HL-60 (cell line): ENCODE measurements around the gene IL1RAPL1.

ENCODE experiments used
- DNase-seq, 2 experiments: peaks; one replicate each; pipeline ENCODE4 v3.0.0-alpha.2; 2010 to 2020; ENCODE audit warnings: low read depth in 1 of 2, low spot score in 1 of 2
- H3K27ac ChIP-seq: fragments of 250-450 bp; sonication (Bioruptor Pico); replicated peaks from 2 replicates; pipeline ENCODE4 v1.5.1; 2020; ENCODE audit warnings: mild to moderate bottlenecking, moderate library complexity
- H3K27me3 ChIP-seq: fragments of 250-450 bp; sonication (Bioruptor Pico); 2 replicates; pipeline ENCODE4 v1.5.1; 2021; ENCODE audit warnings: mild to moderate bottlenecking, moderate library complexity; ENCODE audit not compliant: insufficient read depth, poor library complexity, severe bottlenecking
- H3K4me3 ChIP-seq: replicated peaks from 2 replicates; pipeline ENCODE4 v1.5.1; 2011; ENCODE audit warnings: mild to moderate bottlenecking, control low read depth, low read length; ENCODE audit not compliant: insufficient read depth
- GABPA ChIP-seq: IDR thresholded peaks from 2 replicates; pipeline ENCODE4 v1.6.1; 2012; ENCODE audit warnings: low read depth
- POLR2AphosphoS5 ChIP-seq: IDR thresholded peaks from 2 replicates; pipeline ENCODE4 v1.6.1; 2012; ENCODE audit warnings: low read depth
- SPI1 ChIP-seq: IDR thresholded peaks from 2 replicates; pipeline ENCODE4 v1.6.1; 2012; ENCODE audit warnings: low read depth, mild to moderate bottlenecking, borderline replicate concordance
- TF ChIP-seq, protein P1 (sequence below): IDR thresholded peaks from one replicate; pipeline ENCODE4 v1.5.1; 2011; ENCODE audit warnings: low read length, control low read depth, inconsistent platforms; ENCODE audit not compliant: insufficient read depth
- TF ChIP-seq, protein P2 (sequence below): IDR thresholded peaks from 2 replicates; pipeline ENCODE4 v1.6.1; 2012; ENCODE audit warnings: low read depth; ENCODE audit not compliant: insufficient replicate concordance

Gene IL1RAPL1

DNA sequence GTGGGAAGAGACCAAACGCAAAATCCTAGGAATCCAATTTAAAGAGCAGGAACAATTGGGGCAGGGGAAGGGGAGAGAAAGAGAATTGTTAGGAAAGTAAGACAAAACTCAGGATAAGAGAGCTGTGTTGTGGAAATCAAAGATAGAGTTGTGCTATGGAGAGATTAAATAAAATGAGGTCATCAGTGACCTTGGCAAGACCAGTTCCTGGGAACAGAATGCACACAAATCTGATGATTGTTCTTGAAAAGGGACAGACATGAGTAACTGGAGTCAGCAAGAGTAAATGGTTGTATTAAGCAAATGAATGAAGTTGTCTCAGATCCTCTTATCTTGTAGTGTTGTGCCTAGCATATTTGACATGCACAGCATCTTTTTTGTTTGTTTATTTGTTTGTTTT is 267.4 kb downstream of the IL1RAPL1 start:
- DNase-seq = no peak
- Histone ChIP-seq H3K4me3 (no peak overlapping the region), H3K27me3 (no peaks in the 10 kb centered on the region), H3K27ac (no peak overlapping the region)
- TF ChIP-seq SPI1 = no peak
- no peak for TF ChIP-seq POLR2AphosphoS5
- TF ChIP-seq GABPA = no peak
- TF ChIP-seq, protein P1, sequence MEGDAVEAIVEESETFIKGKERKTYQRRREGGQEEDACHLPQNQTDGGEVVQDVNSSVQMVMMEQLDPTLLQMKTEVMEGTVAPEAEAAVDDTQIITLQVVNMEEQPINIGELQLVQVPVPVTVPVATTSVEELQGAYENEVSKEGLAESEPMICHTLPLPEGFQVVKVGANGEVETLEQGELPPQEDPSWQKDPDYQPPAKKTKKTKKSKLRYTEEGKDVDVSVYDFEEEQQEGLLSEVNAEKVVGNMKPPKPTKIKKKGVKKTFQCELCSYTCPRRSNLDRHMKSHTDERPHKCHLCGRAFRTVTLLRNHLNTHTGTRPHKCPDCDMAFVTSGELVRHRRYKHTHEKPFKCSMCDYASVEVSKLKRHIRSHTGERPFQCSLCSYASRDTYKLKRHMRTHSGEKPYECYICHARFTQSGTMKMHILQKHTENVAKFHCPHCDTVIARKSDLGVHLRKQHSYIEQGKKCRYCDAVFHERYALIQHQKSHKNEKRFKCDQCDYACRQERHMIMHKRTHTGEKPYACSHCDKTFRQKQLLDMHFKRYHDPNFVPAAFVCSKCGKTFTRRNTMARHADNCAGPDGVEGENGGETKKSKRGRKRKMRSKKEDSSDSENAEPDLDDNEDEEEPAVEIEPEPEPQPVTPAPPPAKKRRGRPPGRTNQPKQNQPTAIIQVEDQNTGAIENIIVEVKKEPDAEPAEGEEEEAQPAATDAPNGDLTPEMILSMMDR = no peak

DNA sequence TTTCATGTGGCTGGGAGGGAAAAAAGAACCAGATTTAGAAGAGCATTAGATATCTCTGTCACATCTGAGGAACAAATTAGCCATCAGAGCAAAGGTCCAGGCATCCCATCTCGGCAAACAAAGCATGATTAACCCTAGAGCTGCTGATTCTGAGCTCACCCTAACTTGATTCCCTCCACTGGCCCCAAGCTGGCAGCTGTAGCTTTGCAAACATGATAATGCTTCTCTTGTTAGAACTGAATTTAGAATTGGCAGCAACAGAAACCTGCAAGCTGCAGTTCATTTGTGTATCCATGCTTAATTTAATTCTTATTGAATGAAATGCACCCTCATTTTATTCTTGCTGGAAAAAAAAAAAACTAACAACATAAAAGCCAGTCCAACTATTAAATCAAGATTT is 289.2 kb downstream of the IL1RAPL1 start:
- no peaks in the 10 kb centered on the region for H3K27me3 ChIP-seq
- DNase-seq = no peak
- TF ChIP-seq GABPA (no peak), SPI1 (no peak), POLR2AphosphoS5 (no peak)
- TF ChIP-seq, protein P2, sequence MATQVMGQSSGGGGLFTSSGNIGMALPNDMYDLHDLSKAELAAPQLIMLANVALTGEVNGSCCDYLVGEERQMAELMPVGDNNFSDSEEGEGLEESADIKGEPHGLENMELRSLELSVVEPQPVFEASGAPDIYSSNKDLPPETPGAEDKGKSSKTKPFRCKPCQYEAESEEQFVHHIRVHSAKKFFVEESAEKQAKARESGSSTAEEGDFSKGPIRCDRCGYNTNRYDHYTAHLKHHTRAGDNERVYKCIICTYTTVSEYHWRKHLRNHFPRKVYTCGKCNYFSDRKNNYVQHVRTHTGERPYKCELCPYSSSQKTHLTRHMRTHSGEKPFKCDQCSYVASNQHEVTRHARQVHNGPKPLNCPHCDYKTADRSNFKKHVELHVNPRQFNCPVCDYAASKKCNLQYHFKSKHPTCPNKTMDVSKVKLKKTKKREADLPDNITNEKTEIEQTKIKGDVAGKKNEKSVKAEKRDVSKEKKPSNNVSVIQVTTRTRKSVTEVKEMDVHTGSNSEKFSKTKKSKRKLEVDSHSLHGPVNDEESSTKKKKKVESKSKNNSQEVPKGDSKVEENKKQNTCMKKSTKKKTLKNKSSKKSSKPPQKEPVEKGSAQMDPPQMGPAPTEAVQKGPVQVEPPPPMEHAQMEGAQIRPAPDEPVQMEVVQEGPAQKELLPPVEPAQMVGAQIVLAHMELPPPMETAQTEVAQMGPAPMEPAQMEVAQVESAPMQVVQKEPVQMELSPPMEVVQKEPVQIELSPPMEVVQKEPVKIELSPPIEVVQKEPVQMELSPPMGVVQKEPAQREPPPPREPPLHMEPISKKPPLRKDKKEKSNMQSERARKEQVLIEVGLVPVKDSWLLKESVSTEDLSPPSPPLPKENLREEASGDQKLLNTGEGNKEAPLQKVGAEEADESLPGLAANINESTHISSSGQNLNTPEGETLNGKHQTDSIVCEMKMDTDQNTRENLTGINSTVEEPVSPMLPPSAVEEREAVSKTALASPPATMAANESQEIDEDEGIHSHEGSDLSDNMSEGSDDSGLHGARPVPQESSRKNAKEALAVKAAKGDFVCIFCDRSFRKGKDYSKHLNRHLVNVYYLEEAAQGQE = no peak
- TF ChIP-seq, protein P1 = no peak
- H3K27ac ChIP-seq = no peak overlapping the region
- no peak overlapping the region for H3K4me3 ChIP-seq

DNA sequence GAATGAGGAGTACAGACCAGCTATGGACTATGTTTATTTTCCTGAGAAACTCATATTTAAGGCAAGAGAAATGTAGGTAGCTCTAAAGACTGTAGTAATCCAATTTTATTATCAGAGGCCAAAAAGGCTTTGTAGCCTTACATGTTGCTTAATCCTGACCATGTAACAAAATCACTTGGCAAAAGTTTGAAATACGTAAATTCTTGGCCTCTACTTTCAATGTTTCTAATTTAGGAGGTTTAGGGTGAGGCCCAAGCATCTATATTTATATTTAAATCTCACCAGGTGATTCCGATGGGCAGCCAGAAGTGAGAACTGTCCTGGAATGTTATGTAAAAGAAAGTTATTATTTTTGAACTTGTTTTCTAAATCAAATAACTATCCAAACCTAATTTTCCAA is 289.7 kb downstream of the IL1RAPL1 start:
- no peak overlapping the region for H3K27ac ChIP-seq
- H3K27me3 ChIP-seq = no peaks in the 10 kb centered on the region
- no peak overlapping the region for H3K4me3 ChIP-seq
- DNase-seq = no peak
- no peak for TF ChIP-seq SPI1
- no peak for TF ChIP-seq GABPA
- TF ChIP-seq POLR2AphosphoS5 = no peak
- TF ChIP-seq, protein P1 = no peak
- TF ChIP-seq, protein P2 = no peak

DNA sequence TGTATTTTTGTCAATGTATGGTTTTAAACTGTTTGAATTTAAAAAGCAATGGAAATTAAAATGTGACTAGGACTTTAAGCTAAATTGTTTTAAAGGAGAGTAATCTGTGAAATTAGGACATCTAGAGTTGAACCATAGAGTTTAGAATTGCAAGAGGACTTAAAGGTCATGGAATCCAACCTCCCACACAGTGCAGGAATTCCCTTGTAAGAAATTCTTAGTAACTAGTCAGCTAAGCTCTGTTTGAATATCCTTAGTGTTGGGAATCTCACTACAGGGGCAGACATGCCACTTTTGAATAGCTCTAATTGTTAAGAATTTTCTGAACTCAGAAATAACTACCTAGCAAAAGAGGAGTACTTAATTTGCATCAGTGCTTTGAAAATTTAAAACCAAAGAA is 292.9 kb downstream of the IL1RAPL1 start:
- no peak for DNase-seq
- no peak overlapping the region for H3K27ac ChIP-seq
- H3K27me3 ChIP-seq = no peaks in the 10 kb centered on the region
- no peak overlapping the region for H3K4me3 ChIP-seq
- TF ChIP-seq, protein P2 = no peak
- TF ChIP-seq POLR2AphosphoS5 (no peak), SPI1 (no peak), GABPA (no peak)
- TF ChIP-seq, protein P1 = no peak
